ENCODE measurements around the gene GATC.

The GATC gene

GRCh38 chr12:120437735-120438494 is 8.3 kb upstream of the GATC start, which contains the start of gene COX6A1:
COX6A1 (plus strand) TSS chr12:120438113; CDS start chr12:120438127, 14 bp downstream.
- DNase-seq, result peak; percentile 98

GRCh38 chr12:120438495-120439198 is 7.6 kb upstream of the GATC start:
- DNase-seq, result no peak

GRCh38 chr12:120439646-120440247 is 6.5 kb upstream of the GATC start:
- DNase-seq, result peak; percentile 47

GRCh38 chr12:120444676-120445075 is 1.6 kb upstream of the GATC start:
- no peak for DNase-seq

GRCh38 chr12:120446844-120447178 is 567 bp downstream of the GATC start:
- DNase-seq, result peak; percentile 9

GRCh38 chr12:120447992-120448391 is 1.7 kb downstream of the GATC start:
- no peak for DNase-seq

- peak; percentile 41 for DNase-seq
Observed at GRCh38 chr12:120452524-120452923, 6.3 kb downstream of the GATC start.

- DNase-seq, result no peak
Observed at GRCh38 chr12:120453060-120453750, 7.0 kb downstream of the GATC start.

- DNase-seq, result peak; percentile 42
Observed at GRCh38 chr12:120453977-120454376, 7.7 kb downstream of the GATC start.

GRCh38 chr12:120455302-120455701 is 9.1 kb downstream of the GATC start:
- peak; percentile 29 for DNase-seq

- DNase-seq, result no peak
Observed at GRCh38 chr12:120457133-120457532, 10.9 kb downstream of the GATC start.

GRCh38 chr12:120460157-120460556 is 13.9 kb downstream of the GATC start:
- DNase-seq, result no peak

GRCh38 chr12:120462099-120462640 is 15.9 kb downstream of the GATC start:
- no peak for DNase-seq

- DNase-seq, result no peak
Observed at GRCh38 chr12:120463712-120464111, 17.5 kb downstream of the GATC start.

- no peak for DNase-seq
Observed at GRCh38 chr12:120465756-120466155, 19.5 kb downstream of the GATC start.

GRCh38 chr12:120466560-120467315 is 20.5 kb downstream of the GATC start:
- DNase-seq, result peak; percentile 54

- DNase-seq, result no peak
Observed at GRCh38 chr12:120467439-120467838, 21.2 kb downstream of the GATC start.

GRCh38 chr12:120468325-120468820 is 22.1 kb downstream of the GATC start:
- peak; percentile 91 for DNase-seq

GRCh38 chr12:120468821-120469449 is 22.7 kb downstream of the GATC start:
- no peak for DNase-seq

GRCh38 chr12:120469450-120470149 is 23.4 kb downstream of the GATC start, which contains the start of gene SRSF9:
SRSF9 (minus strand) TSS chr12:120469748; CDS start chr12:120469609, 139 bp downstream.
- DNase-seq, result peak; percentile 93

Measured in MV-4-11 (cell line).